Endodermal cell (in vitro differentiated cells): Measurements from ENCODE around the gene TNRC6C. TPM values are rescaled to one million over a fixed set of nuclear protein-coding genes. Genes with fewer than 3 reads are reported as not detected.

Experiments
- DNase-seq: peaks from one replicate; pipeline ENCODE4 v3.0.0-alpha.2; 2017
- H3K27ac ChIP-seq: 2 replicates; pipeline ENCODE4 v1.5.1; 2013; ENCODE audit warnings: mild to moderate bottlenecking, low read depth, low read length, moderate library complexity
- H3K27me3 ChIP-seq: 2 replicates; pipeline ENCODE4 v1.6.1; 2013; ENCODE audit warnings: mild to moderate bottlenecking, low read length, moderate library complexity; ENCODE audit not compliant: insufficient read depth, control insufficient read depth, poor library complexity, severe bottlenecking
- H3K36me3 ChIP-seq: 2 replicates; pipeline ENCODE4 v1.7.0; 2013; ENCODE audit warnings: mild to moderate bottlenecking, low read length, moderate library complexity; ENCODE audit not compliant: control insufficient read depth, insufficient read depth
- H3K4me1 ChIP-seq: one replicate; pipeline ENCODE4 v1.7.0; 2013; ENCODE audit warnings: low read length; ENCODE audit not compliant: control insufficient read depth, insufficient read depth
- H3K4me3 ChIP-seq: 2 replicates; pipeline ENCODE4 v1.5.1; 2013; ENCODE audit warnings: mild to moderate bottlenecking, low read length, moderate library complexity
- H3K9ac ChIP-seq: 2 replicates; pipeline ENCODE4 v1.6.1; 2013; ENCODE audit warnings: mild to moderate bottlenecking, low read length, moderate library complexity; ENCODE audit not compliant: poor library complexity, severe bottlenecking; ENCODE audit errors: extremely low read depth
- H3K9me3 ChIP-seq: 2 replicates; pipeline ENCODE4 v1.6.1; 2013; ENCODE audit warnings: mild to moderate bottlenecking, low read length, moderate library complexity; ENCODE audit not compliant: control insufficient read depth
- H3K27ac Mint-ChIP-seq: 2 replicates; pipeline ENCODE4 v1.8.0; 2020; ENCODE audit warnings: mixed read lengths
- H3K27me3 Mint-ChIP-seq: 2 replicates; pipeline ENCODE4 v1.8.0; 2021; ENCODE audit warnings: mild to moderate bottlenecking, mixed read lengths; ENCODE audit not compliant: insufficient read depth
- H3K36me3 Mint-ChIP-seq: 2 replicates; pipeline ENCODE4 v1.8.0; 2020; ENCODE audit warnings: low read depth, mixed read lengths
- H3K4me1 Mint-ChIP-seq: 2 replicates; pipeline ENCODE4 v1.8.0; 2020; ENCODE audit warnings: mixed read lengths
- H3K4me3 Mint-ChIP-seq: 2 replicates; pipeline ENCODE4 v1.8.0; 2020; ENCODE audit warnings: mild to moderate bottlenecking, moderate library complexity, mixed read lengths
- H3K9me3 Mint-ChIP-seq: 2 replicates; pipeline ENCODE4 v1.8.0; 2020; ENCODE audit warnings: mild to moderate bottlenecking, mixed read lengths
- WGBS, 2 experiments: methylation state at CpG; one replicate each; pipeline versions ENCODE4 v1.1.5 to v1.1.7; 2013; ENCODE audit warnings: missing lambda C conversion rate in 2 of 2, mixed read lengths in 1 of 2; ENCODE audit not compliant: insufficient coverage in 1 of 2, insufficient read length in 1 of 2; 5-methylcytosine and 5-hydroxymethylcytosine counted together
- total RNA-seq, 2 donors: library from RNA; stranded (reverse); fragmentation: NEBNext Ultra II Directional in 1 of 2; extraction: Animal tissue kit (Norgen Biotek cat#: 25700) in 1 of 2; gene quantifications; 2 replicates in 1 of 2; 3 replicates in 1 of 2; pipeline ENCODE4 v1.2.1, GENCODE V29; 2021
- TF ChIP-seq, protein P1 (sequence below): fragments of 200-600 bp; sonication (generic); conservative IDR thresholded peaks from 2 replicates; pipeline ENCODE4 v1.5.0; 2021; ENCODE audit warnings: antibody characterized with exemption, mild to moderate bottlenecking

The TNRC6C gene
- total RNA-seq, 2 donors from 2014 or later: 22.4 to 40.2 TPM

DNA sequence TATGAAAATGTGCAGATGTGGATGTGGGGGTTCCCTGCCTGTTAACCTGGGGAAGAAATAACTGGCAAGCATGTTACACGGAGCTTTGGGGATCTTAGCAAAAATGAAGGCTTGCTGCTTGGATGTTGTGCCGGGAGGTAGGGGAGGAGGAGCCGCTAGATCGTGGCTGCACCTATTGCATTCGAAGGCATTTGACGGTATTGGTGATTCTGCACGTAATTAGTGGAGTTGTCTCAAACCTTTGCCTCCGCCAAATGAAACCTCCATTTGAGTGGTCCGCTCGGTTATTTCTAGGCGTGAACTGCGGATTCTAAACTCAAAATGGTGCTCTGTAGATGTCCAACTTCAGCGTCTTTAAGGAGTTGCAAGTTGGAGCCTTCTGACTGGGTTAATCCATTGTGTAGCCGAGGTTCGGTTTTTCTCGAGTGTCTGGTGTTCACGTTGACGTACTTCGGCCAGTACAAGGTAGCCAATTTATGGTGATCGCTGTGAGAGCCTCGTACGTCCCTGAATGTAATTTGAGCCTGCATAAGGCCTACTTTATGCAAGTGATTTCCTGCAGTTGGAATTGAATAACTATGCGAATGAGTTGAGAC is 1.5 kb downstream of the TNRC6C start:
- Histone ChIP-seq H3K9me3 (no peaks in the 10 kb centered on the region), H3K27ac (no peak overlapping the region), H3K27me3 (peaks cover 27% of the 10 kb centered on the region), H3K9ac (peak overlapping the region; percentile 38), H3K4me3 (peak overlapping the region; percentile 84), H3K36me3 (no peaks in the 10 kb centered on the region), H3K4me1 (no peaks in the 10 kb centered on the region)
- no peak for DNase-seq
- no peaks in the 10 kb centered on the region for H3K9me3 Mint-ChIP-seq
- no peaks in the 10 kb centered on the region for H3K36me3 Mint-ChIP-seq
- H3K4me1 Mint-ChIP-seq: peaks cover 18% of the 10 kb centered on the region
- WGBS, 2 experiments: 4 to 5% methylated on average over 21 to 23 of the region's 23 CpGs
- peak overlapping the region; percentile 81 for H3K4me3 Mint-ChIP-seq
- H3K27ac Mint-ChIP-seq: peak overlapping the region; percentile 33
- peaks cover 38% of the 10 kb centered on the region for H3K27me3 Mint-ChIP-seq
- TF ChIP-seq, protein P1, sequence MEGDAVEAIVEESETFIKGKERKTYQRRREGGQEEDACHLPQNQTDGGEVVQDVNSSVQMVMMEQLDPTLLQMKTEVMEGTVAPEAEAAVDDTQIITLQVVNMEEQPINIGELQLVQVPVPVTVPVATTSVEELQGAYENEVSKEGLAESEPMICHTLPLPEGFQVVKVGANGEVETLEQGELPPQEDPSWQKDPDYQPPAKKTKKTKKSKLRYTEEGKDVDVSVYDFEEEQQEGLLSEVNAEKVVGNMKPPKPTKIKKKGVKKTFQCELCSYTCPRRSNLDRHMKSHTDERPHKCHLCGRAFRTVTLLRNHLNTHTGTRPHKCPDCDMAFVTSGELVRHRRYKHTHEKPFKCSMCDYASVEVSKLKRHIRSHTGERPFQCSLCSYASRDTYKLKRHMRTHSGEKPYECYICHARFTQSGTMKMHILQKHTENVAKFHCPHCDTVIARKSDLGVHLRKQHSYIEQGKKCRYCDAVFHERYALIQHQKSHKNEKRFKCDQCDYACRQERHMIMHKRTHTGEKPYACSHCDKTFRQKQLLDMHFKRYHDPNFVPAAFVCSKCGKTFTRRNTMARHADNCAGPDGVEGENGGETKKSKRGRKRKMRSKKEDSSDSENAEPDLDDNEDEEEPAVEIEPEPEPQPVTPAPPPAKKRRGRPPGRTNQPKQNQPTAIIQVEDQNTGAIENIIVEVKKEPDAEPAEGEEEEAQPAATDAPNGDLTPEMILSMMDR: no peak

- Histone ChIP-seq H3K9me3 (no peaks in the 10 kb centered on the region), H3K4me1 (no peaks in the 10 kb centered on the region), H3K27ac (no peak overlapping the region), H3K4me3 (no peak overlapping the region), H3K9ac (no peak overlapping the region), H3K36me3 (no peaks in the 10 kb centered on the region), H3K27me3 (peaks cover 11% of the 10 kb centered on the region)
- DNase-seq: peak; percentile 30
- no peaks in the 10 kb centered on the region for H3K36me3 Mint-ChIP-seq
- 99 to 100% methylated on average over 2 to 4 of the region's 4 CpGs for WGBS, 2 experiments
- no peak overlapping the region for H3K4me3 Mint-ChIP-seq
- TF ChIP-seq, protein P1: no peak
- H3K27me3 Mint-ChIP-seq: peaks cover 22% of the 10 kb centered on the region
- H3K4me1 Mint-ChIP-seq: peaks cover 20% of the 10 kb centered on the region
- no peak overlapping the region for H3K27ac Mint-ChIP-seq
- H3K9me3 Mint-ChIP-seq: no peaks in the 10 kb centered on the region
Measured at GRCh38 chr17:77961741-77962140, 3.2 kb downstream of the TNRC6C start.

- Mint-ChIP-seq H3K4me3 (no peak overlapping the region), H3K27me3 (peaks cover 16% of the 10 kb centered on the region), H3K9me3 (no peaks in the 10 kb centered on the region), H3K36me3 (no peaks in the 10 kb centered on the region), H3K4me1 (peaks cover 17% of the 10 kb centered on the region), H3K27ac (no peak overlapping the region)
- no peaks in the 10 kb centered on the region for H3K9me3 ChIP-seq
- TF ChIP-seq, protein P1: no peak
- H3K36me3 ChIP-seq: no peaks in the 10 kb centered on the region
- no peak overlapping the region for H3K9ac ChIP-seq
- DNase-seq: peak; percentile 34
- no peak overlapping the region for H3K27ac ChIP-seq
- H3K27me3 ChIP-seq: peaks cover 5% of the 10 kb centered on the region
- no peak overlapping the region for H3K4me3 ChIP-seq
- no peaks in the 10 kb centered on the region for H3K4me1 ChIP-seq
- 83 to 85% methylated on average over 5 to 6 of the region's 6 CpGs for WGBS, 2 experiments
Measured at GRCh38 chr17:77962348-77962747, 3.8 kb downstream of the TNRC6C start.
